GM23338 (cell line): ENCODE results near the gene DEFB115.

Experiments used
- CTCF ChIP-seq, 2 experiments: fragments of 200-600 bp in 1 of 2; sonication (generic) in 1 of 2; conservative IDR thresholded peaks; 2 replicates each; pipeline versions ENCODE4 v1.5.1 to v1.6.1; 2016 to 2017; ENCODE audit warnings: antibody characterized with exemption in 2 of 2, low read depth in 2 of 2, mild to moderate bottlenecking in 2 of 2, moderate library complexity in 1 of 2
- ETS1 ChIP-seq: IDR thresholded peaks from 2 replicates; pipeline ENCODE4 v1.6.1; 2016; ENCODE audit warnings: antibody characterized with exemption
- EZH2 ChIP-seq: fragments of 200-600 bp; sonication (generic); IDR thresholded peaks from one replicate; pipeline ENCODE4 v1.8.0; 2017; ENCODE audit warnings: antibody characterized with exemption, mild to moderate bottlenecking, low read depth; ENCODE audit not compliant: unreplicated experiment
- EZH2phosphoT487 ChIP-seq: fragments of 200-600 bp; sonication (generic); IDR thresholded peaks from one replicate; pipeline ENCODE4 v1.8.1; 2018; ENCODE audit warnings: antibody characterized with exemption; ENCODE audit not compliant: unreplicated experiment
- JUNB ChIP-seq: IDR thresholded peaks from one replicate; pipeline ENCODE4 v1.6.1; 2016; ENCODE audit warnings: antibody characterized with exemption; ENCODE audit not compliant: unreplicated experiment
- NANOG ChIP-seq: IDR thresholded peaks from 2 replicates; pipeline ENCODE4 v1.6.1; 2016; ENCODE audit warnings: antibody characterized with exemption, borderline replicate concordance
- POLR2AphosphoS5 ChIP-seq: IDR thresholded peaks from 2 replicates; pipeline ENCODE4 v1.6.1; 2016; ENCODE audit warnings: antibody characterized with exemption, low read depth
- STAT1 ChIP-seq: IDR thresholded peaks from one replicate; pipeline ENCODE4 v1.6.1; 2016; ENCODE audit warnings: antibody characterized with exemption; ENCODE audit not compliant: unreplicated experiment
- ZNF331 ChIP-seq: fragments of 250-450 bp; sonication (Bioruptor Pico); IDR thresholded peaks from 2 replicates; pipeline ENCODE4 v1.5.0; 2020; ENCODE audit warnings: low read depth, mild to moderate bottlenecking, moderate library complexity
- ZNF462 ChIP-seq: fragments of 250-450 bp; sonication (Bioruptor Pico); IDR thresholded peaks from 2 replicates; pipeline ENCODE4 v1.5.0; 2020; ENCODE audit warnings: mild to moderate bottlenecking, moderate library complexity
- TF ChIP-seq, protein P1 (sequence below): IDR thresholded peaks from one replicate; pipeline ENCODE4 v1.6.1; 2018; ENCODE audit warnings: antibody characterized with exemption; ENCODE audit not compliant: unreplicated experiment

DNA sequence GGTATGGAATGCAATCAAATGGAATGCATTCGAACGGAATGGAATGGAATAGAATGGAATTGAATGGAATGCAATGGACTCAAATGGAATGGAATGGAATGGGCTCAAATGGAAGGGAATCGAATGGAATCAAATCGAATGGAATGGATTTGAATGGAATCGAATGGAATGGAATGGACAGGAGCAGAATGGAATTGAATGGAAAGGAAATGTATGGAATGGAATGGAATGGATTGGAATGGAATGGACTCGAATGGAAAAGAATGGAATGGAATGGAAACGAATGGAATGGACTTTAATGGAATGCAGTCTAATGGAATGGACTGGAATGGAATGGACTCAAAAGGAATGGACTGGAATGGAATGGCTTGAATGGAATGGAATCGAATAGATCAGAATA, 18.3 kb upstream of the DEFB115 start:
- TF ChIP-seq CTCF (conservative IDR thresholded peaks at IDR 0.05; ENCODE audit: low read depth in 2 of 2), result no peak
- no peak for TF ChIP-seq ZNF331 (CRISPR knock-in tag)
- TF ChIP-seq POLR2AphosphoS5, result no peak
- TF ChIP-seq EZH2, result no peak
- no peak for TF ChIP-seq EZH2phosphoT487
- no peak for TF ChIP-seq NANOG
- no peak for TF ChIP-seq ETS1
- TF ChIP-seq, protein P1, sequence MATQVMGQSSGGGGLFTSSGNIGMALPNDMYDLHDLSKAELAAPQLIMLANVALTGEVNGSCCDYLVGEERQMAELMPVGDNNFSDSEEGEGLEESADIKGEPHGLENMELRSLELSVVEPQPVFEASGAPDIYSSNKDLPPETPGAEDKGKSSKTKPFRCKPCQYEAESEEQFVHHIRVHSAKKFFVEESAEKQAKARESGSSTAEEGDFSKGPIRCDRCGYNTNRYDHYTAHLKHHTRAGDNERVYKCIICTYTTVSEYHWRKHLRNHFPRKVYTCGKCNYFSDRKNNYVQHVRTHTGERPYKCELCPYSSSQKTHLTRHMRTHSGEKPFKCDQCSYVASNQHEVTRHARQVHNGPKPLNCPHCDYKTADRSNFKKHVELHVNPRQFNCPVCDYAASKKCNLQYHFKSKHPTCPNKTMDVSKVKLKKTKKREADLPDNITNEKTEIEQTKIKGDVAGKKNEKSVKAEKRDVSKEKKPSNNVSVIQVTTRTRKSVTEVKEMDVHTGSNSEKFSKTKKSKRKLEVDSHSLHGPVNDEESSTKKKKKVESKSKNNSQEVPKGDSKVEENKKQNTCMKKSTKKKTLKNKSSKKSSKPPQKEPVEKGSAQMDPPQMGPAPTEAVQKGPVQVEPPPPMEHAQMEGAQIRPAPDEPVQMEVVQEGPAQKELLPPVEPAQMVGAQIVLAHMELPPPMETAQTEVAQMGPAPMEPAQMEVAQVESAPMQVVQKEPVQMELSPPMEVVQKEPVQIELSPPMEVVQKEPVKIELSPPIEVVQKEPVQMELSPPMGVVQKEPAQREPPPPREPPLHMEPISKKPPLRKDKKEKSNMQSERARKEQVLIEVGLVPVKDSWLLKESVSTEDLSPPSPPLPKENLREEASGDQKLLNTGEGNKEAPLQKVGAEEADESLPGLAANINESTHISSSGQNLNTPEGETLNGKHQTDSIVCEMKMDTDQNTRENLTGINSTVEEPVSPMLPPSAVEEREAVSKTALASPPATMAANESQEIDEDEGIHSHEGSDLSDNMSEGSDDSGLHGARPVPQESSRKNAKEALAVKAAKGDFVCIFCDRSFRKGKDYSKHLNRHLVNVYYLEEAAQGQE, result no peak
- TF ChIP-seq ZNF462 (CRISPR knock-in tag), result no peak
- TF ChIP-seq STAT1, result no peak
- no peak for TF ChIP-seq JUNB
